ENCODE measurements around the gene PTPRQ. TPM values are rescaled to one million over a fixed set of nuclear protein-coding genes. Genes with fewer than 3 reads are reported as not detected.

The PTPRQ gene
- total RNA-seq, 1 donor from 2014 or later, result not detected

DNA sequence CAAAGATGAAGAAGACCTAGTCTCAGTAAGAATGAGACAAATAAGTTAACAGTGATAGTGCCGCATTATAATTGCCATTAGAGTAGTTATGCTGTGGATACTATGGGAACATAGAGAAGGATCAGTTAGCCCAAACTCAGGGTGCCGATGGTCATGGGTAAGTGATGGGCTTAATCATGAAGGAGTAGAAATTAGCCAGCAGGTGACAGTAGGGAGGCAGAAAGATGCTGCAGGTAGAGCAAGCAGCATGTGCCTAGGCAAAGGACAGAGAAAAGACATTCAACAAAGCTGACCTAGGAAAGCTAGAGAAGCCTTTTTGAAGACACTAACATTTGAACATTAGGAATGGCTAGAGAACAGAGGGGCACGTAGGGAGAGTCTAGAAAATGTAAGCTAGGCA, 30.6 kb upstream of the PTPRQ start:
- TF ChIP-seq, protein P1, sequence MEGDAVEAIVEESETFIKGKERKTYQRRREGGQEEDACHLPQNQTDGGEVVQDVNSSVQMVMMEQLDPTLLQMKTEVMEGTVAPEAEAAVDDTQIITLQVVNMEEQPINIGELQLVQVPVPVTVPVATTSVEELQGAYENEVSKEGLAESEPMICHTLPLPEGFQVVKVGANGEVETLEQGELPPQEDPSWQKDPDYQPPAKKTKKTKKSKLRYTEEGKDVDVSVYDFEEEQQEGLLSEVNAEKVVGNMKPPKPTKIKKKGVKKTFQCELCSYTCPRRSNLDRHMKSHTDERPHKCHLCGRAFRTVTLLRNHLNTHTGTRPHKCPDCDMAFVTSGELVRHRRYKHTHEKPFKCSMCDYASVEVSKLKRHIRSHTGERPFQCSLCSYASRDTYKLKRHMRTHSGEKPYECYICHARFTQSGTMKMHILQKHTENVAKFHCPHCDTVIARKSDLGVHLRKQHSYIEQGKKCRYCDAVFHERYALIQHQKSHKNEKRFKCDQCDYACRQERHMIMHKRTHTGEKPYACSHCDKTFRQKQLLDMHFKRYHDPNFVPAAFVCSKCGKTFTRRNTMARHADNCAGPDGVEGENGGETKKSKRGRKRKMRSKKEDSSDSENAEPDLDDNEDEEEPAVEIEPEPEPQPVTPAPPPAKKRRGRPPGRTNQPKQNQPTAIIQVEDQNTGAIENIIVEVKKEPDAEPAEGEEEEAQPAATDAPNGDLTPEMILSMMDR (conservative IDR thresholded peaks at IDR 0.05; ENCODE audit: low read depth, low read length), result peak; percentile 57
- no peak for DNase-seq (ENCODE audit: low read depth)
- no peak overlapping the region for H3K4me3 ChIP-seq (ENCODE audit: low read depth, low read length)

DNA sequence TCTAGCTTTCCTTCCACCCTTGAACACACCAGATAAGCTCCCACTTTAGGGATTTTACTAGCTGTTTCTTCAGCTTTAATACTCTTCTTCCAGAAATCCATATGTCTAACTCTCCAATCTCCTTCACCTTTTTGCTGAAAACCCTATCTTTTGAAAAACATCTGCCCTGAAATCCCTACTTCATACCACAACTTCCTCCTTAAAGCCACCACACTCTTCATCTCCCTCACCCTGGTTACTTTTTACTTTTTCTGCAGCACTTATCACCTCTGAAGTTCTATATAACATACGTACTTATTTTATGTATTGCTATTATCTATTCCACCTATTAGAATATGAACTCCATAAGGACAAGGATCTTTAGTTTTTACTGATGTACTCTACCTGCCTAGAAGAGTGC, 28.6 kb upstream of the PTPRQ start:
- no peak overlapping the region for H3K4me3 ChIP-seq (ENCODE audit: low read depth, low read length)
- DNase-seq (ENCODE audit: low read depth), result no peak
- TF ChIP-seq, protein P1 (conservative IDR thresholded peaks at IDR 0.05; ENCODE audit: low read depth, low read length), result no peak

DNA sequence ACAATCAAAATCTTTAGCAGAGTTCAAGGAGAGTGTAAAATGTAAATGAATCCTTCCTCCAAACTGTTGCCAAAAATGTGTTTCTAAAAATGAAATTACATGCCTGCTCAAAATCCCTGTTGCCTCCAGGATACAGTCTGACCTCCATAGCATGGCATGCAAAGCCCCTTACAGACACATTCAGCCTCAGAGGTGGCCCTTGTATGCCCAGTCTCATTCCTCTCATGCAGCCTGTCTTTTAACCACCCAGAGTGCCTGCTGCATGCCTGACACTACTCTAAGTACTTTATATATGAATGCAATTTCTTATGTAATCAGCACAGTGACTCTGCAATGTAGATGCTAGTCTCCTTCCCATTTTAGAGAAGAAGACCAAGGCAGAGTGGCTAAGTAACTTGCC, 24.4 kb upstream of the PTPRQ start:
- no peak for DNase-seq (ENCODE audit: low read depth)
- TF ChIP-seq, protein P1 (conservative IDR thresholded peaks at IDR 0.05; ENCODE audit: low read depth, low read length), result no peak
- no peak overlapping the region for H3K4me3 ChIP-seq (ENCODE audit: low read depth, low read length)

DNA sequence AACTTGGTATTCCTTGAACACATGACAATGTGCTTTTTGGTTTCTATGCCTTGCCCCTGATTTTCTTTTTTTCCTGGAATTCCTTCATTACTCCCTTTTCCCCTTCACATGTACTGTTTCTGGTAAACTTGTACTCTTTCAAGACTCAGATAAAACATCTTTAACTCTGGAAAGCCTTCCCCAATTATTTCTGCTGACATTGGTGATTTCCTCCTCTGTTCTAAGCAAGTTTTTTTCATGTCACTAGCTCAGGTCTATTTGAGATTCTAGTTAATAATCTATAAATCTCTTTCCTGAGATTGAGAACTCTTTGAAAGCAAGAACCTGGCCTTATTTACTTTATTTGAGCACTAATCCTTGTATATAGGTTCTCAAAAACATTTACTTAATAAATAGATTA, 24.0 kb upstream of the PTPRQ start:
- TF ChIP-seq, protein P1 (conservative IDR thresholded peaks at IDR 0.05; ENCODE audit: low read depth, low read length), result no peak
- H3K4me3 ChIP-seq (ENCODE audit: low read depth, low read length), result no peak overlapping the region
- no peak for DNase-seq (ENCODE audit: low read depth)

DNA sequence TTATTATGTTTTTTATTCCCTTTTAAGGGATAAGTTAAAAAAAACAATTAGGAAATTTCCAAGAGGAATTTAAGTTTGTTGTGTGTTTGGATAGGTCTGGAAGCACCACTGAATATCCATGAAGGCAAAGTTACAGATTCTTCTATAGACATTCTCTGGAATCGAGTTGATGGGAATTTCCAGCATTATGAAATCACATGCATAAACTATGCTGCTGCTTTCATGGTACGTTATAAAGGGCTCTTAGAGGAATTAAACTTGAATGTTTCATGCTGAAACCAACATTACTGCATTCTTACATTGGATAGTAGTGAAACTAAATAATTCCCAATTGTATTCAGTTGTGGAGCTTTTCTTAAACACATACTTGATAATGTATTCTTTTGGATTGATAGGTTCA, 21.5 kb upstream of the PTPRQ start:
- DNase-seq (ENCODE audit: low read depth), result no peak
- TF ChIP-seq, protein P1 (conservative IDR thresholded peaks at IDR 0.05; ENCODE audit: low read depth, low read length), result no peak
- H3K4me3 ChIP-seq (ENCODE audit: low read depth, low read length), result no peak overlapping the region

DNA sequence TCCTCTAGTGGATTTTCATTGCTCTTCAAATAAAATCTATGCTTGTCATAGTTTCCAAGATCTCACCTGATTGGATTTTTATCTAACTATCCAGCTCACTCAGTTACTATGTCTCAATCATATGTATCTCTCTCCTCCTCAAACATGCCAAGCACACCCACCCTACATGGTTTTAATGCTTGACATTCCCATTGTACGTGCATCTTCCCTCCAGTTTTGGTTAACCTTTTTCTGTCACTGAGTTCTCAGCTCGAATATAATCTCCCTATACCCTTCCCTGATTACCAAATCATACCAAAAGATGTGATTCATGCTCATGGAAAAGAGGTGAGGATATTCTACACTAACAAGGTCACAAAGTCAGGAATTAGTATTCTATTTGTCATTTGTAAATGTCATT, 12.0 kb upstream of the PTPRQ start:
- H3K4me3 ChIP-seq (ENCODE audit: low read depth, low read length), result no peak overlapping the region
- TF ChIP-seq, protein P1 (conservative IDR thresholded peaks at IDR 0.05; ENCODE audit: low read depth, low read length), result no peak
- DNase-seq (ENCODE audit: low read depth), result no peak

DNA sequence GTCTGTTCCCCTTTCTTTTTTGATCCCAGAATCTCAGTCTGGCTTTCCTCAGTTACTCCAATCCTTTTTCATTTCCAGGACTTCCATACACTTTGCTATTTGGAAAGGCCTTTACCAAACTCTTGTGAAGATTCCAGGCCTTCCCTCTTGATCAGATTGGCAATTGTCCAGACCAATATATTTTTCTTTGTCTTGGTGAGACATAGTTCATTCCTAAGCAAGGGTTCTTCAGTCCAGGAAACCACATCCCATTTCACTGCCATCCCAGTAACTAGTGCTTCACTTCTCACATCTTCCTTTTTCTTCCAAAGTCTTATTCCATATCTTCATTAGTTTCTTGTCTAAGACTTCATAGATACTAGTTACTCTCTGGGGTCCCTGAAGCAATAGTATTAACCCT, 2.1 kb upstream of the PTPRQ start:
- no peak for DNase-seq (ENCODE audit: low read depth)
- TF ChIP-seq, protein P1 (conservative IDR thresholded peaks at IDR 0.05; ENCODE audit: low read depth, low read length), result no peak
- no peak overlapping the region for H3K4me3 ChIP-seq (ENCODE audit: low read depth, low read length)
